Upper lobe of left lung (tissue), 6 donors: ENCODE measurements around the gene KIF27. TPM values are rescaled to one million over a fixed set of nuclear protein-coding genes. Genes with fewer than 3 reads are reported as not detected.
"Not testable (repeated sequence)": the region's sequence is repeated elsewhere in the genome, so short reads cannot be mapped to it uniquely, and the experiment has no call there.

Experiments
- ATAC-seq, 2 donors: fragments of 200-7000 bp; cut with Tn5 transposase; one replicate each; pipeline ENCODE4 v1.9.1; 2022; ENCODE audit warnings: mild to moderate bottlenecking in 2 of 2, moderate library complexity in 2 of 2; ENCODE audit not compliant: low FRiP score in 2 of 2
- DNase-seq, 2 donors: peaks; one replicate each; pipeline ENCODE4 v3.0.0-alpha.2; 2019 to 2020
- H3K27ac ChIP-seq, 4 donors: fragments of 200-600 bp; sonication (generic); one replicate each; pipeline ENCODE4 v1.5.1; 2016 to 2019
- H3K27me3 ChIP-seq, 4 donors: fragments of 200-600 bp; sonication (generic); one replicate each; pipeline ENCODE4 v1.5.1; 2017 to 2019
- H3K36me3 ChIP-seq, 4 donors: fragments of 200-600 bp; sonication (generic); one replicate each; pipeline ENCODE4 v1.5.1; 2016 to 2019
- H3K4me1 ChIP-seq, 4 donors: fragments of 200-600 bp; sonication (generic); one replicate each; pipeline ENCODE4 v1.5.1; 2018 to 2019
- H3K4me3 ChIP-seq, 4 donors: fragments of 200-600 bp; sonication (generic); one replicate each; pipeline ENCODE4 v1.5.1; 2017 to 2019; ENCODE audit warnings: mild to moderate bottlenecking in 2 of 4, moderate library complexity in 1 of 4
- H3K9me3 ChIP-seq, 4 donors: fragments of 200-600 bp; sonication (generic); one replicate each; pipeline ENCODE4 v1.5.1; 2018 to 2019
- EP300 ChIP-seq, 4 donors: sonication (generic); formaldehyde crosslinking; IDR thresholded peaks; one replicate each; pipeline ENCODE4 v1.5.1; 2017; ENCODE audit warnings: antibody characterized with exemption in 4 of 4, control low read depth in 2 of 4
- POLR2A ChIP-seq, 4 donors: fragments of 450-650 bp; IDR thresholded peaks; one replicate each; pipeline ENCODE4 v1.5.1; 2016 to 2017; ENCODE audit warnings: antibody characterized with exemption in 4 of 4, mild to moderate bottlenecking in 2 of 4
- POLR2AphosphoS5 ChIP-seq, 2 donors: sonication (generic); formaldehyde crosslinking; IDR thresholded peaks; one replicate each; pipeline ENCODE4 v1.5.1; 2017; ENCODE audit warnings: antibody characterized with exemption in 2 of 2
- WGBS, 2 donors: methylation state at CpG; one replicate each; pipeline ENCODE4 v1.1.5; 2017 to 2018; 5-methylcytosine and 5-hydroxymethylcytosine counted together
- total RNA-seq, 6 donors: library from RNA; depleted of rRNA in 4 of 6; stranded (reverse); fragments of >200 nt in 4 of 6; gene quantifications; one replicate each; pipeline versions ENCODE4 v1.1.0 to v1.2.1, GENCODE V29; 2016 to 2021
- TF ChIP-seq, protein P1 (sequence below), 6 experiments: fragments of 450-650 bp in 4 of 6; fragments of 200-600 bp in 2 of 6; sonication (generic) in 2 of 6; IDR thresholded peaks; one replicate each; pipeline ENCODE4 v1.5.1; 2016 to 2019; ENCODE audit warnings: antibody characterized with exemption in 6 of 6
- donor health status: DM: no; HTN: no; CAD: no; lungs with moderate emphysema.
- donor health status: DM: no; HTN: yes; CAD: no; lungs with severe emphysema.

The KIF27 gene
- total RNA-seq, 6 donors from 2014 or later, result 5.3 to 32.5 (median 6.7) TPM

- no peaks in the 10 kb centered on the region for H3K27me3 ChIP-seq
- no peak for TF ChIP-seq POLR2AphosphoS5 (IDR thresholded peaks at IDR 0.05)
- no peak for TF ChIP-seq POLR2A (IDR thresholded peaks at IDR 0.05)
- TF ChIP-seq, protein P1, sequence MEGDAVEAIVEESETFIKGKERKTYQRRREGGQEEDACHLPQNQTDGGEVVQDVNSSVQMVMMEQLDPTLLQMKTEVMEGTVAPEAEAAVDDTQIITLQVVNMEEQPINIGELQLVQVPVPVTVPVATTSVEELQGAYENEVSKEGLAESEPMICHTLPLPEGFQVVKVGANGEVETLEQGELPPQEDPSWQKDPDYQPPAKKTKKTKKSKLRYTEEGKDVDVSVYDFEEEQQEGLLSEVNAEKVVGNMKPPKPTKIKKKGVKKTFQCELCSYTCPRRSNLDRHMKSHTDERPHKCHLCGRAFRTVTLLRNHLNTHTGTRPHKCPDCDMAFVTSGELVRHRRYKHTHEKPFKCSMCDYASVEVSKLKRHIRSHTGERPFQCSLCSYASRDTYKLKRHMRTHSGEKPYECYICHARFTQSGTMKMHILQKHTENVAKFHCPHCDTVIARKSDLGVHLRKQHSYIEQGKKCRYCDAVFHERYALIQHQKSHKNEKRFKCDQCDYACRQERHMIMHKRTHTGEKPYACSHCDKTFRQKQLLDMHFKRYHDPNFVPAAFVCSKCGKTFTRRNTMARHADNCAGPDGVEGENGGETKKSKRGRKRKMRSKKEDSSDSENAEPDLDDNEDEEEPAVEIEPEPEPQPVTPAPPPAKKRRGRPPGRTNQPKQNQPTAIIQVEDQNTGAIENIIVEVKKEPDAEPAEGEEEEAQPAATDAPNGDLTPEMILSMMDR (IDR thresholded peaks at IDR 0.05), result no peak
- no peak for TF ChIP-seq EP300 (IDR thresholded peaks at IDR 0.05)
- WGBS, 2 donors, result 73 to 80% methylated on average over 4 of the region's 4 CpGs
- no peaks in the 10 kb centered on the region for H3K9me3 ChIP-seq
- no peak overlapping the region for H3K4me3 ChIP-seq
- ATAC-seq (no peak), DNase-seq (no peak)
- peaks cover 0 to 1% (median 0%) of the 10 kb centered on the region in 4 donors for H3K36me3 ChIP-seq
- H3K4me1 ChIP-seq, result peaks cover 8 to 20% (median 13%) of the 10 kb centered on the region in 4 donors
- H3K27ac ChIP-seq, result no peak overlapping the region
These were observed 37.8 kb upstream of the KIF27 start for GRCh38 chr9:83959061-83959460.

DNA sequence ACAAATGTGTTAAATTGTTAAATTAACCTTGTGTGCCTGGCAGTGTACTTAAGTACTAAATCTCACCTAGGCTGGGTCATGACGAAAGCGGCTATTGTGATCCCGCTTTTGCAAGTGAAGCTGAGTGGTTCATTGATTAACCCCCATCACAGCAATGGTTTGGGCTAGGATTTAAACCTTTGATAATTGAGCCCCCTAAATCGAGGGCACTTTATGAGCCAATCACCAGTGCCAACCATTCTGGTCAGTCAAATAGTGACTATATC, 35.9 kb upstream of the KIF27 start:
- no peak for ATAC-seq
- no peak for DNase-seq
- Histone ChIP-seq H3K4me3 (peak overlapping the region; percentile 57 to 73 (median 60)), H3K27me3 (no peaks in the 10 kb centered on the region), H3K9me3 (no peaks in the 10 kb centered on the region), H3K36me3 (peaks cover 0 to 19% (median under 1%) of the 10 kb centered on the region in 4 donors), H3K4me1 (peaks cover 8 to 20% (median 13%) of the 10 kb centered on the region in 4 donors), H3K27ac (peak overlapping the region; percentile 88 to 98 (median 91))
- 63 to 81% methylated on average over 4 of the region's 4 CpGs for WGBS, 2 donors
- no peak for TF ChIP-seq POLR2AphosphoS5 (IDR thresholded peaks at IDR 0.05)
- TF ChIP-seq, protein P1 (IDR thresholded peaks at IDR 0.05), result no peak
- TF ChIP-seq EP300 (IDR thresholded peaks at IDR 0.05), result no peak
- TF ChIP-seq POLR2A (IDR thresholded peaks at IDR 0.05), result no peak

GRCh38 chr9:83956436-83957247, 35.4 kb upstream of the KIF27 start:
- Histone ChIP-seq H3K27me3 (no peaks in the 10 kb centered on the region), H3K4me3 (peak overlapping the region; percentile 57 to 73 (median 60)), H3K27ac (peak overlapping the region; percentile 88 to 98 (median 91)), H3K4me1 (peaks cover 8 to 20% (median 13%) of the 10 kb centered on the region in 4 donors), H3K9me3 (no peaks in the 10 kb centered on the region), H3K36me3 (peaks cover 0 to 24% (median 2%) of the 10 kb centered on the region in 4 donors)
- 5 to 9% methylated on average over 13 to 45 of the region's 57 CpGs for WGBS, 2 donors
- TF ChIP-seq, protein P1 (IDR thresholded peaks at IDR 0.05), result no peak
- TF ChIP-seq POLR2A (IDR thresholded peaks at IDR 0.05) (peak in 2 of 4 donors; percentile 61 to 66), EP300 (IDR thresholded peaks at IDR 0.05) (no peak), POLR2AphosphoS5 (IDR thresholded peaks at IDR 0.05) (peak; percentile 41 to 42)
- ATAC-seq (peak; percentile 95 to 97), DNase-seq (peak; percentile 87 to 93)

DNA sequence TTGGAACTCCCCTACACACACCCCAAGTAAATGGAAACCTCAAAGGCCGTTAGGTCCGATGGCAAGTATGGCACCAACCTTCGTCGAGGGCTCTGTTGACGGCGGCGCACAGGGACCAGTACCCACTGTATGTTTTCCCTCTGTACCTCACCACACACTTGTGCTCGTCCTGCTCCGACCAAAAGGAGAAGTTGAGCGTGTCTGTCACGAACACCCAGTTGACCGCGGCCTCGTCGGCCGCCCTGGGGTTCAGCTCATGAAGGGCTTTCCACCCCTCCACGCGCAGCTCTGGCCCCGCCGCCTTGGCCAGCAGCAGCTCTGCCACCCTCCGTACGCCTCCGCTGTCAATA, 34.8 kb upstream of the KIF27 start:
- Histone ChIP-seq H3K4me3 (peak overlapping the region; percentile 57 to 73 (median 60)), H3K4me1 (peaks cover 8 to 20% (median 13%) of the 10 kb centered on the region in 4 donors), H3K9me3 (no peaks in the 10 kb centered on the region), H3K27ac (peak overlapping the region; percentile 88 to 98 (median 91)), H3K27me3 (no peaks in the 10 kb centered on the region), H3K36me3 (peaks cover 0 to 30% (median 2%) of the 10 kb centered on the region in 4 donors)
- ATAC-seq (peak; percentile 83 to 85), DNase-seq (peak; percentile 70 to 91)
- TF ChIP-seq EP300 (IDR thresholded peaks at IDR 0.05), result no peak
- no peak for TF ChIP-seq POLR2A (IDR thresholded peaks at IDR 0.05)
- TF ChIP-seq POLR2AphosphoS5 (IDR thresholded peaks at IDR 0.05), result no peak
- TF ChIP-seq, protein P1 (IDR thresholded peaks at IDR 0.05), result no peak
- 14 to 21% methylated on average over 16 to 23 of the region's 23 CpGs for WGBS, 2 donors

GRCh38 chr9:83948096-83948495, 26.9 kb upstream of the KIF27 start:
- not testable (repeated sequence) for ATAC-seq, H3K27me3 ChIP-seq, H3K27ac ChIP-seq, H3K4me3 ChIP-seq, H3K9me3 ChIP-seq, H3K4me1 ChIP-seq
- DNase-seq, result peak in 1 of 2 donors; percentile 81
- 94% methylated on average over 32 of the region's 39 CpGs; no CpG with 5 or more reads in 1 of the 2 donors for WGBS, 2 donors
- peaks cover 4 to 56% (median 12%) of the 10 kb centered on the region in 4 donors for H3K36me3 ChIP-seq
